A549 treated with AZD2906 at 1 μM for 4 hours (cell line): Measurements from ENCODE around the gene TMEM198. TPM values are rescaled to one million over a fixed set of nuclear protein-coding genes. Genes with fewer than 3 reads are reported as not detected.

ENCODE experiments used
- total RNA-seq: library from RNA; stranded (reverse); fragments of 200-300 nt; extraction: Qiagen RNA extraction; gene quantifications from 5 replicates; pipeline ENCODE4 v1.2.3, GENCODE V29; 2022

TMEM198 gene
- total RNA-seq = 0.62 to 1.2 TPM (median 0.96 TPM) in 5 replicates

GRCh38 chr2:219543596-219544358 is at the start of gene TMEM198, which contains the start of gene CHPF:
Gene TMEM198 (plus strand): TSS chr2:219544028. CDS start chr2:219544728, 700 bp downstream.
Gene CHPF (minus strand): TSS chr2:219543809. CDS start chr2:219543538, 271 bp downstream.

GRCh38 chr2:219498280-219499057 is 45.4 kb upstream of the TMEM198 start, which contains the start of gene GMPPA:
Gene GMPPA (plus strand): TSS chr2:219498891. CDS start chr2:219499976, 1,085 bp downstream.

GRCh38 chr2:219514196-219514761 is 29.5 kb upstream of the TMEM198 start, which contains the start of gene ASIC4:
Gene ASIC4 (plus strand): TSS chr2:219514482. CDS start chr2:219514725, 243 bp downstream.

GRCh38 chr2:219571311-219572236 is 27.7 kb downstream of the TMEM198 start, which contains the start of gene OBSL1:
Gene OBSL1 (minus strand): TSS chr2:219571539. CDS start chr2:219571232, 307 bp downstream.

GRCh38 chr2:219572237-219573001 is 28.6 kb downstream of the TMEM198 start, which contains the start of gene INHA:
Gene INHA (plus strand): TSS chr2:219572310. CDS start chr2:219572375, 65 bp downstream.

GRCh38 chr2:219597552-219598307 is 53.9 kb downstream of the TMEM198 start, which contains the start of gene STK11IP:
Gene STK11IP (plus strand): TSS chr2:219597857. CDS start chr2:219598120, 263 bp downstream.

Other genes starting within 250 kb of the TMEM198 start
- gene PTPRN, start 234.6 kb upstream of the TMEM198 start, total RNA-seq = 0.95 to 1.5 TPM (median 1.3 TPM) in 5 replicates
- gene RESP18, start 211.3 kb upstream of the TMEM198 start, total RNA-seq = not detected in 5 replicates
- 56.8 to 62.2 TPM (median 60.4 TPM) in 5 replicates for gene DNPEP, start 156.1 kb upstream of the TMEM198 start, total RNA-seq
- gene DES, start 125.7 kb upstream of the TMEM198 start, total RNA-seq = 0.14 to 0.69 TPM (median 0.27 TPM) in 5 replicates
- 6.5 to 11.6 TPM (median 9.6 TPM) in 5 replicates for gene SPEG, start 109.2 kb upstream of the TMEM198 start, total RNA-seq
- gene GMPPA, start 45.1 kb upstream of the TMEM198 start, total RNA-seq = 32.4 to 39.4 TPM (median 36.7 TPM) in 5 replicates
- gene ASIC4, start 29.5 kb upstream of the TMEM198 start, total RNA-seq = 0.04 to 0.07 TPM (median 0.05 TPM) in 5 replicates
- 18.6 to 32.1 TPM (median 31.6 TPM) in 5 replicates for gene CHPF, start 219 bp upstream of the TMEM198 start, total RNA-seq
- gene OBSL1, start 27.5 kb downstream of the TMEM198 start, total RNA-seq = 18.7 to 23.2 TPM (median 21.6 TPM) in 5 replicates
- 0.21 to 0.59 TPM (median 0.52 TPM) in 5 replicates for gene INHA, start 28.3 kb downstream of the TMEM198 start, total RNA-seq
- 13.0 to 18.4 TPM (median 16.5 TPM) in 5 replicates for gene STK11IP, start 53.8 kb downstream of the TMEM198 start, total RNA-seq
- 2.0 to 3.8 TPM (median 2.9 TPM) in 5 replicates for gene SLC4A3, start 83.6 kb downstream of the TMEM198 start, total RNA-seq